Endothelial cell (in vitro differentiated cells): ENCODE measurements around the gene CERK. TPM values are rescaled to one million over a fixed set of nuclear protein-coding genes. Genes with fewer than 3 reads are reported as not detected.

Experiments used
- DNase-seq: peaks from one replicate; pipeline ENCODE4 v3.0.0; 2021; ENCODE audit warnings: low spot score
- H3K27ac Mint-ChIP-seq: one replicate; pipeline ENCODE4 v1.8.0; 2021; ENCODE audit warnings: mixed read lengths, inconsistent platforms; ENCODE audit not compliant: unreplicated experiment
- H3K27me3 Mint-ChIP-seq: one replicate; pipeline ENCODE4 v1.8.0; 2021; ENCODE audit warnings: mild to moderate bottlenecking, moderate library complexity, mixed read lengths, inconsistent platforms; ENCODE audit not compliant: unreplicated experiment
- H3K36me3 Mint-ChIP-seq: one replicate; pipeline ENCODE4 v1.8.0; 2021; ENCODE audit warnings: mild to moderate bottlenecking, low read depth, mixed read lengths, inconsistent platforms; ENCODE audit not compliant: unreplicated experiment
- H3K4me1 Mint-ChIP-seq: one replicate; pipeline ENCODE4 v1.8.0; 2021; ENCODE audit warnings: mild to moderate bottlenecking, mixed read lengths, inconsistent platforms; ENCODE audit not compliant: unreplicated experiment
- H3K4me3 Mint-ChIP-seq: one replicate; pipeline ENCODE4 v1.8.0; 2021; ENCODE audit warnings: mild to moderate bottlenecking, mixed read lengths, inconsistent platforms; ENCODE audit not compliant: unreplicated experiment
- H3K9me3 Mint-ChIP-seq: one replicate; pipeline ENCODE4 v1.8.0; 2021; ENCODE audit warnings: mixed read lengths, inconsistent platforms; ENCODE audit not compliant: unreplicated experiment
- CTCF ChIP-seq: fragments of 200-600 bp; sonication (generic); IDR thresholded peaks from one replicate; pipeline ENCODE4 v1.5.0; 2021; ENCODE audit warnings: antibody characterized with exemption; ENCODE audit not compliant: unreplicated experiment
- total RNA-seq: library from RNA; stranded (reverse); fragmentation: NEBNext Ultra II Directional; extraction: Animal tissue kit (Norgen Biotek cat#: 25700); gene quantifications from one replicate; pipeline ENCODE4 v1.2.1, GENCODE V29; 2021; ENCODE audit not compliant: unreplicated experiment

CERK gene
- total RNA-seq, 1 donor from 2014 or later, result 57.7 TPM

GRCh38 chr22:46750530-46750800 is 12.4 kb upstream of the CERK start:
- peak overlapping the region; percentile 48 for H3K27ac Mint-ChIP-seq
- peaks cover 4% of the 10 kb centered on the region for H3K9me3 Mint-ChIP-seq
- DNase-seq, result no peak
- peaks cover 22% of the 10 kb centered on the region for H3K4me1 Mint-ChIP-seq
- peaks cover 9% of the 10 kb centered on the region for H3K36me3 Mint-ChIP-seq
- peak overlapping the region; percentile 15 for H3K4me3 Mint-ChIP-seq
- peaks cover 16% of the 10 kb centered on the region for H3K27me3 Mint-ChIP-seq
- TF ChIP-seq CTCF, result no peak

- Mint-ChIP-seq H3K27ac (peak overlapping the region; percentile 86), H3K9me3 (peaks cover 2% of the 10 kb centered on the region), H3K27me3 (peaks cover 14% of the 10 kb centered on the region), H3K4me3 (peak overlapping the region; percentile 56), H3K4me1 (peaks cover 22% of the 10 kb centered on the region), H3K36me3 (peaks cover 7% of the 10 kb centered on the region)
- no peak for TF ChIP-seq CTCF
- DNase-seq, result no peak
Measured at GRCh38 chr22:46749682-46750529, 11.9 kb upstream of the CERK start.

GRCh38 chr22:46748908-46749675 is 11.0 kb upstream of the CERK start:
- Mint-ChIP-seq H3K36me3 (peaks cover 6% of the 10 kb centered on the region), H3K9me3 (no peaks in the 10 kb centered on the region), H3K4me1 (peaks cover 22% of the 10 kb centered on the region), H3K27ac (peak overlapping the region; percentile 86), H3K4me3 (peak overlapping the region; percentile 67), H3K27me3 (peaks cover 13% of the 10 kb centered on the region)
- peak; percentile 50 for DNase-seq
- no peak for TF ChIP-seq CTCF

- Mint-ChIP-seq H3K36me3 (peaks cover 6% of the 10 kb centered on the region), H3K4me3 (no peak overlapping the region), H3K4me1 (peaks cover 22% of the 10 kb centered on the region), H3K27ac (peak overlapping the region; percentile 86), H3K9me3 (no peaks in the 10 kb centered on the region), H3K27me3 (peaks cover 13% of the 10 kb centered on the region)
- no peak for TF ChIP-seq CTCF
- no peak for DNase-seq
Measured at GRCh38 chr22:46748206-46748907, 10.3 kb upstream of the CERK start.
